NCI-H2227 (cell line): ENCODE data around the gene TMEM214.

Source experiments
- DNase-seq: peaks from one replicate; lab custom pipeline; 2025; ENCODE audit not compliant: unreplicated experiment; lab: John Stamatoyannopoulos, UW

The TMEM214 gene

GRCh38 chr2:27009716-27010115 is 23.0 kb upstream of the TMEM214 start:
- no peak for DNase-seq

DNA sequence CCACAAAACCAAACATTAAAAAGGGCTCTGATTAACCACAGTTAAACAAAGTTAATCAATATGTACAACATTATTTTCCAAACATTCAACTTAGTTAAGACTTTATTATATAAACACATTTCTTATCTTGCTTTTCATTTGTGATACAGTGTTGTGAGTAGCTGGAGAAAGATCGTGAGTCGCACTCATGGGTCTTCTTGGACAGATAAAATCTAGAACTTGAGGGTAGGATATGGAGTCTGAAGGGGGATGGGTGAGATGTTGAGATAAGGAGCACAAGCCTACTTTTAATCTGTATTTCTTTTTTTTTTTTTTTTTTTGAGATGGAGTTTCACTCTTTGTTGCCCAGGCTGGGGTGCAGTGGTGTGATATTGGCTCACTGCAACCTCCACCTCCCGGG is 22.6 kb upstream of the TMEM214 start:
- no peak for DNase-seq

DNA sequence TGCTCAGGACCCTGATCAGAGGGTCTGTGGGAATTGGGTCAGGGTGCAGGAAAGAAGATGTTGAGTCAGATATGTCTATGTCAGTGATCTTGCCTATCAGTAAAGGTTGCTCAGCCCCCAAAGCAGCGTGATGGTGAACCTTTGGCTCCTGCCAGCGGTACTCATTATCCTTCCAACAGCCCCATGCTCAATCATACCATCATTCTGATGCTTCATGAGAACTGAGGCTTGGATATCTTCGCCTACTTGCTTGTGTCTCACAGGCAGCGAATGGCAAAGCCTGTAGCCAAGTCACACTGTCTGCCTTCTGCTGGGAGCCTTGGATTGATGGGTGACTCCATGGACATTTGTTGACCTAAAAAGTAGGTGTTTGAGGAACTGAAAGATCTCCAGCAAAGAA is 19.0 kb upstream of the TMEM214 start:
- DNase-seq = no peak

GRCh38 chr2:27014771-27015433 is 17.9 kb upstream of the TMEM214 start:
- no peak for DNase-seq

GRCh38 chr2:27016801-27017325 is 15.9 kb upstream of the TMEM214 start:
- DNase-seq = peak; percentile 83

- no peak for DNase-seq
These were observed 14.6 kb upstream of the TMEM214 start for GRCh38 chr2:27018142-27018541.

- no peak for DNase-seq
These were observed 13.3 kb upstream of the TMEM214 start for GRCh38 chr2:27019459-27019858.

DNA sequence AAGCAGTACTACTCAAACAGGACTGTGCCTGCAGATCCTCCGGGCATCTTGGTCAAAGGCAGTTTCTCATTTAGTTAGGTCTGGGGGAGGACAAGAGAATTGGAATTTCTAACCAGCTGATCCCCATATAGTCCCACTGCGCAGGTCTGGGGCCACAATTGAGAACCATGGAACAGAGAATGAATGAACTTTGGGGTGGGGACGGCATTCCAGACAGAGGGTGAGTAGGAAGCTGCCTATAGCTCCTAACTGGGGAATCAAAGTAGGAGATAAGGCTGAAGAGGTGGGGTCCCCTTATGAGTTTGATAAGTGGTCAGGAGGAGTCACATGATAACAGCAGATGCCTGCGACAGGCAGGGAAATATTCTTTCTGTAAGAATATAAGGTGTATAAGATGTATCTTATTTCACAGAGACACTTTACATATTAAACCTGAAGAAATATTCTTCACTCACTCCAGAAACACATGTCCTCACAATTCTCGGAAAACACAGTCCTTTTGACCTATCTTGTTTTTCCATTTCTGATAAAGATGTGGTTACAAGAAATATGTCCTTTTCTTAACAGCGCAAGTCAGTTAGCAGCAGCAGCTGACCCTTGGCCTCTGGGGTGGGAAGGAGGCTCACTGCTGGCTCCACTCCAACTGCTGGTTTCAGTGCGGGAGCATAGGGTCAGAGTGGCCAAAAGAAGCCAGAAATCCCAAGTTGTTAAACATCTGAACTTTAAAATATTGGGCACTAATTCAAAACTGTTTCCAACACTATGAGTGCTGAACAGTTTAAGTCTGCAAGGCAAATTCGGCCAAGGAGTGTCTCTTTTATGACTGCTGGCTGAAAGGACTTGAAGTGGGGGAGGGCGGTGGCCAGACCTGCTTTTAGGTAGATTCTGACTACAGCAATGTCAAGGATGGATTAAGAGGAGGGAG is 12.6 kb upstream of the TMEM214 start:
- DNase-seq = peak; percentile 27

GRCh38 chr2:27021253-27022049 is 11.3 kb upstream of the TMEM214 start:
- no peak for DNase-seq

DNA sequence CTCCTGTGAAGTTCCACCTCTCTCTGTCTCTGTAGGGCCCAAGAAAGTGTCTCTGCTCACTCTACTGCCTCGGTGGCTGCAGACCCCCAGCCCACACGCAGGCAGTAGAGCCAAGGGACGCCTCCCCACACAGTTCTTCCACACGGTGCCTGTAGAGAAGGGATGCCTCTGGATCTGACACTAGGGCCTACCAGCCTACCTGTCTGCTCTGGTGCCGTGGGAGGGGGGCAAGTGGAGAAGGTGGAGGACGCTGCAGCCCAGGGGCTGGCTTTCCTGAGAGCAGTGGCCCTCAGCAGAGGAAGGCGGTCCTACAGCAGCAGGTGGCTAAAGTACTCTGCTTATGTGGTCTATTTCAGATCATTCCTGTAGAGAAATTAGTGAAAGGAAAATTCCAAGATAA is 9.0 kb upstream of the TMEM214 start:
- no peak for DNase-seq

- DNase-seq = no peak
These were observed 8.6 kb upstream of the TMEM214 start for GRCh38 chr2:27024188-27024587.

DNA sequence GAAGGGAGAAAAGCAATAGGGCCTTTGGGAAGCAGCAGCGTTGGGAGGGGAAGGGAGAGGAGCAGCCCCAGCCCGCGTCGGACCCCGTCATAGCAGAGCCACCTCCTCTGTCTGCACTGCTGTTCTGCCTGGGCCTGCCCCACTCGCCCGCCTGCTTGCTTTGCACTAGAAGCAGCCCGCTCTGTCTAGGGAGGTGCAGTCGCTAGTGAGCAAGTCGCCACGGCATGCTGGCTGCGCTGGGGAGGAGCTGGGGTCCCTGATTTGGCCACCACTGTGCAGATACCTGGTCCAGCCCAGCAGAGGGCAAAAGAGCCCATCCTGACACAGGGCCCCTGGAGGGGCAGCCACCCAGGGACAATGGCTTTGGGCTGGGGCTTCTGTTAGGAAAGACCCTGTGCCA is 8.0 kb upstream of the TMEM214 start:
- peak; percentile 13 for DNase-seq

- DNase-seq = no peak
These were observed 7.4 kb upstream of the TMEM214 start for GRCh38 chr2:27025281-27025800.

DNA sequence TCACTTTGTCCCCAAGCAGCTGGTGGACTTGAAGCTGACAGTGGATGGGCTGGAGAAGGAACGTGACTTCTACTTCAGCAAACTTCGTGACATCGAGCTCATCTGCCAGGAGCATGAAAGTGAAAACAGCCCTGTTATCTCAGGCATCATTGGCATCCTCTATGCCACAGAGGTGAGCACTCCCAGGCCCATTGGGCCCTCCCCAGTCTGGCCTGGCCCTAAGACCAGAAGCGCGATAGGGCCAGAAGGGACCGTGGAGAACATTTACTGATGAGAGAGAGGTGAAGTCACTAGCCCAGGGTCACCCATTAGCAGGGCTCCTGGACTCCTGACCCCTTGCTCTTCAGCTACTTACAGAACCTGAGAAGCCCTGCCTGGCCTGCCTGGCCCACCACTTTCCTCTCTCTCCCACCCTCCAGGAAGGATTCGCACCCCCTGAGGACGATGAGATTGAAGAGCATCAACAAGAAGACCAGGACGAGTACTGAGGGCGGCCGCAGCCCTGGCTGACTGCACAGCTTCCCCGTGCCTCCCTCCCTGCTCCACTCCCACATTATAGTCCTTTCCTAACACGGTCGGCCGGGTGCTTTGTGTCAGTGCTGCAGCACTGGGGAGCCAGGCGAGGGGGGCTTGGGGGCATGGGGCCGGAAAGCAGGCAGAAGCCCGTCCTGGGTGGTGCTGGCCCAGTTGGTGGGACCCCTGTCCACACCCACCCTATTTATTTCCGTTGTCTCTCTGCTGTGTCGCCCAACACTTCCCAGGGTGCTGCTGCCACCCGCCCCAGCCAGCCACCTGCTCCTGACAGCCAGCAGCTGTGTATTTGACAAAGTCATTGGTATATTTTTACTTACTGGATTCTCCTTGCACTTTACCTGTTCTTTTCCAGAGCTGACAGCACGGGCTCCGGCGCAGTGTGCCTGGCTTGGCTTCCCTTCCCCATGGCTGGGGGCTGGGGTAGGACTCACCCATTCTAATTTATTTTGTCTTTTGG is 6.6 kb upstream of the TMEM214 start:
- DNase-seq = no peak

DNA sequence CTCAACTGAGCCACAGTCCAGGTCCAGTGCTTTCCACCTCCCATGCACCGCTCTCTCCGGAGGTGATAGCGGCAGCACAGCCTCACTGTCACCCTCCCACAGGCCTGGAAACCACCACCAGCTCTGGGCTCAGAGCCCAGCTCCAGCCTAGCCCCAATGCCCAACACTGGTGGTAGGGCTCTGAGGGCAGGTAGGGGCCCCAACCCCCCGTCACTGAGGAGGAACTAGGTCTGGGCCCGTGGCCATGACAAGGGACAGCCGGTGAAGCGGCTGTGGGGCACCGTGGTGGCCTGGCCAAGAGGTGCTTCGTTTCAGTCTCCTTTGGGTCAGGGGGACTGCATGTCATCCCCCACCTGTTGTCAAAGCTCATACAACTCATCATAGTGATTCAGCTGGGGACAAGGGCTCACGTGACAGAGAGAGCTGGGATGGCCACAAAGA is 5.5 kb upstream of the TMEM214 start:
- no peak for DNase-seq

DNA sequence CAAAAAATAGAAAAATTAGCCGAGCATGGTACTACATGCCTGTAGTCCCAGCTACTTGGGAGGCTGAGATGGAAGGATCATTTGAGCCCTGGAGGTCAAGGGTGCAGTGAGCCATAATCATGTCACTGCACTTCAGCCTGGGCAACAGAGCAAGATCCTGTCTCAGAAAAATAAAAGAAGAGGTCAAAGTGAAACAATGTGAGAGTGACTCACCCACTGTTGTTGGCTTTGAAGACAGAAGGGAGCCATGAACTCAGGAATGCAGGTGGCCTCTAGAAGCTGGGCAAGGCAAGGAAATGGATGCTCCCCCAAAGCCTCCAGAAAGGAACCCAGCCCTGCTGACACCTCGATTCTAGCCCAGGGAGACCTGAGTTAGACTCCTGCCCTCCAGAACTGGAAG is 3.7 kb upstream of the TMEM214 start:
- no peak for DNase-seq

DNA sequence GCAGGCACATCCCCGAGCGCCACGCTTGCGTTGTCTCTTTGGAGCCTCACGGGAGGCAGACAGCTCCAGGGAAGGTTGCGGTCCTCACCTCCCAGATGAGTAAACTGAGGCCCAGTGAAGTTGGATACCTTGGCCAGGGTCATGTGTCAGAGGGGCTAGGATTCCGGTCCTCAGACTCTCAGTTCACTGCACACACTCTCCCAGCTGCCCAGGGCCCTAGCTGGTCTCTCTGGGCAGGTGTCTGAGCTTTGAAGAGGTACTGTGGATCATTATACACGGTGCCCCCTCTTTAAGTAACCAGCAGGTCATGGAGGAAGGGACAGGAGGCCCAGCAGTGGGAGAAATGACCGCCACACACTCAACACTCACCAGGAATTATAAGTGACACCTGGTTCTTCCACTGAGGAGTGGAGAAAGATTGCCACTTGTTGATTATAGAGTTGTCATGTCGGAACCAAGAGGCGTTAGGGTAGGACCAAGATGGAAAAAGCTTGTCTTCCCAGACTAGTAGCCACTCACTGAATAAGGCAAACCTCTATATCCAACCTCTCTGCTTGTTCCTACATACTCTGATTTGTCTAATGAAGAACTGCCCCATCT is 588 bp downstream of the TMEM214 start:
- no peak for DNase-seq

- no peak for DNase-seq
These were observed 5.2 kb downstream of the TMEM214 start for GRCh38 chr2:27038012-27038411.

DNA sequence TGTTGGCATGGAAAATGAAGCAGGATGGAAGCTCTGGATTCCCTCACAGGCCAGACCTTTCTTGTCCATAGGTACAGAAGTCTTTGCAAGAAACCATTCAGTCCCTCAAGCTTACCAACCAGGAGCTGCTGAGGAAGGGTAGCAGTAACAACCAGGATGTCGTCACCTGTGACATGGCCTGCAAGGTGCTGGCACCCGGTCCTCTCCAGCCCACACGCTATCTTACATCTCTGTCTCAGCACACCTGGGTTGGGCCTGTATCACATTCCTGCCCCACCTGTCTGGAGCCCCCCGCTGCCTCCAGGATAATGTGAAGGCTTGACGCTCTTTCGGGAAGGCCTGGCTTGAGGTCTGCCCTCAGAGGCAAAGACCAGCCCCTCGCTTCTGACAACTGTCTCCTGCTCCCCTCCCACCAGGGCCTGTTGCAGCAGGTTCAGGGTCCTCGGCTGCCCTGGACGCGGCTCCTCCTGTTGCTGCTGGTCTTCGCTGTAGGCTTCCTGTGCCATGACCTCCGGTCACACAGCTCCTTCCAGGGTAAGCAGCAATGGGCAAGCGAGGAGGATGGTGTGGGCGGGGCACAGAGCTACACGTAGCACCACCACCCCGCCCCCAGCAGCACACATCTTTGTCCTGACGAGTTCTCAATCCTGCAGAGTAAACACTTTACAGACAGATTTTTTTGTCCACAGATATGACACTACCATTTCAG is 6.0 kb downstream of the TMEM214 start:
- no peak for DNase-seq
